ENCODE results near the gene GPR151.

- TF ChIP-seq CTCF (IDR thresholded peaks at IDR 0.05; ENCODE audit: insufficient read depth, low read length, poor library complexity, severe bottlenecking) (no peak), EZH2phosphoT487 (conservative IDR thresholded peaks at IDR 0.05; ENCODE audit: low read length) (no peak)
Observed at GRCh38 chr5:146475190-146475780, 40.7 kb downstream of the GPR151 start.

Measured in SU-DHL-6 (cell line).